Astrocyte (in vitro differentiated cells and primary cell): ENCODE data around the gene CFH. TPM values are rescaled to one million over a fixed set of nuclear protein-coding genes. Genes with fewer than 3 reads are reported as not detected.

ENCODE experiments used
- DNase-seq: peaks from one replicate; pipeline ENCODE4 v3.0.0-alpha.2; 2010; ENCODE audit warnings: low read depth
- FAIRE-seq: peaks from 2 replicates; lab custom pipeline; 2011; peaks lifted over from hg19 to GRCh38; lab: Jason Lieb, UNC
- H2AFZ ChIP-seq: 2 replicates; pipeline ENCODE4 v1.6.0; 2012; ENCODE audit warnings: low read depth, low read length, inconsistent platforms
- H3K27ac ChIP-seq: 2 replicates; pipeline ENCODE4 v1.5.1; 2011; ENCODE audit warnings: low read depth, low read length, inconsistent platforms
- H3K27me3 ChIP-seq: 2 replicates; pipeline ENCODE4 v1.6.0; 2011; ENCODE audit warnings: low read length, inconsistent platforms; ENCODE audit not compliant: insufficient read depth
- H3K36me3 ChIP-seq: 2 replicates; pipeline ENCODE4 v1.5.1; 2011; ENCODE audit warnings: low read length, inconsistent platforms; ENCODE audit not compliant: insufficient read depth
- H3K4me1 ChIP-seq: 2 replicates; pipeline ENCODE4 v1.5.1; 2011; ENCODE audit warnings: low read length, inconsistent platforms; ENCODE audit not compliant: insufficient read depth
- H3K4me2 ChIP-seq: 2 replicates; pipeline ENCODE4 v1.6.0; 2012; ENCODE audit warnings: low read length, inconsistent platforms
- H3K4me3 ChIP-seq: 2 replicates; pipeline ENCODE4 v1.5.1; 2011; ENCODE audit warnings: low read depth, mild to moderate bottlenecking, low read length, inconsistent platforms; ENCODE audit not compliant: insufficient read depth
- H3K79me2 ChIP-seq: 2 replicates; pipeline ENCODE4 v1.6.0; 2012; ENCODE audit warnings: mild to moderate bottlenecking, low read length, inconsistent platforms; ENCODE audit not compliant: insufficient read depth
- H3K9ac ChIP-seq: 2 replicates; pipeline ENCODE4 v1.6.0; 2012; ENCODE audit warnings: mild to moderate bottlenecking, low read length, inconsistent platforms
- H3K9me3 ChIP-seq: 2 replicates; pipeline ENCODE4 v1.5.1; 2012; ENCODE audit warnings: low read depth, mild to moderate bottlenecking, low read length, inconsistent platforms; ENCODE audit not compliant: insufficient read depth
- H4K20me1 ChIP-seq: 2 replicates; pipeline ENCODE4 v1.6.0; 2012; ENCODE audit warnings: low read length, inconsistent platforms; ENCODE audit not compliant: insufficient read depth
- H3K27ac Mint-ChIP-seq: one replicate; pipeline ENCODE4 v1.8.0; 2021; ENCODE audit warnings: mild to moderate bottlenecking, mixed read lengths; ENCODE audit not compliant: unreplicated experiment
- H3K27me3 Mint-ChIP-seq: one replicate; pipeline ENCODE4 v1.8.0; 2021; ENCODE audit warnings: low read depth, mixed read lengths; ENCODE audit not compliant: unreplicated experiment
- H3K36me3 Mint-ChIP-seq: one replicate; pipeline ENCODE4 v1.8.0; 2021; ENCODE audit warnings: low read depth, mixed read lengths; ENCODE audit not compliant: unreplicated experiment
- H3K4me1 Mint-ChIP-seq: one replicate; pipeline ENCODE4 v1.8.0; 2021; ENCODE audit warnings: low read depth, mixed read lengths; ENCODE audit not compliant: unreplicated experiment
- H3K4me3 Mint-ChIP-seq: one replicate; pipeline ENCODE4 v1.8.0; 2021; ENCODE audit warnings: mild to moderate bottlenecking, moderate library complexity, mixed read lengths; ENCODE audit not compliant: unreplicated experiment
- H3K9me3 Mint-ChIP-seq: one replicate; pipeline ENCODE4 v1.8.0; 2021; ENCODE audit warnings: mild to moderate bottlenecking, mixed read lengths; ENCODE audit not compliant: unreplicated experiment
- EZH2 ChIP-seq: IDR thresholded peaks from 2 replicates; pipeline ENCODE4 v1.6.1; 2012; ENCODE audit warnings: mild to moderate bottlenecking, low read length, inconsistent platforms; ENCODE audit not compliant: insufficient read depth
- total RNA-seq: library from RNA; stranded (reverse); gene quantifications from 2 replicates; pipeline ENCODE4 v1.2.1, GENCODE V29; 2021
- TF ChIP-seq, protein P1 (sequence below): IDR thresholded peaks from 2 replicates; pipeline ENCODE4 v1.5.1; 2011; ENCODE audit warnings: low read depth, mild to moderate bottlenecking, inconsistent platforms, low read length, moderate library complexity; ENCODE audit not compliant: insufficient read depth

Gene CFH
- total RNA-seq, 1 donor from 2014 or later: 15.8 TPM

DNA sequence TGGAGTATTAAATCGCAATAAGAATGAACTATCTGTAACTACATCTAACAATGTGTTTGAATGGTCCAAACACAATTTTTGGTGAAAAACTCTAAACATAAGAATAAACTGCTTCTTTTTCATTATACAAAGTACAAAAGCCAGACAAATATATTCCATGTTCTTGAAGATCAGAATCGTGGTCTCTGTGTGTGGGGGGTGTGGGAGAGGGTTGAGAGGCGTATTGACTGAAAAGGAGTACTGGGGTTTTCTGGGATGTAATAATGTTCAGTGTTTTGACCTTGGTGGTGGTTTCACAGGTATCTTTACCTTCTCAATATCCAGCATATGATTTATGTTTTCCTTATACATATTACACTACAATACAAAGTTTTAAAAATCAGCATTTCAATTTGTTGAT lies 764 bp upstream of the CFH start:
- Mint-ChIP-seq H3K27ac (no peak overlapping the region), H3K36me3 (no peaks in the 10 kb centered on the region), H3K4me3 (no peak overlapping the region), H3K4me1 (peaks cover 9% of the 10 kb centered on the region), H3K27me3 (no peaks in the 10 kb centered on the region), H3K9me3 (no peaks in the 10 kb centered on the region)
- Histone ChIP-seq H3K4me2 (peak overlapping the region; percentile 82), H3K36me3 (no peaks in the 10 kb centered on the region), H3K27me3 (no peaks in the 10 kb centered on the region), H4K20me1 (no peaks in the 10 kb centered on the region), H3K79me2 (peaks cover 14% of the 10 kb centered on the region), H3K4me1 (peaks cover 8% of the 10 kb centered on the region), H3K4me3 (no peak overlapping the region), H3K9me3 (no peaks in the 10 kb centered on the region), H3K9ac (no peak overlapping the region), H3K27ac (peak overlapping the region; percentile 45), H2AFZ (no peak overlapping the region)
- TF ChIP-seq, protein P1, sequence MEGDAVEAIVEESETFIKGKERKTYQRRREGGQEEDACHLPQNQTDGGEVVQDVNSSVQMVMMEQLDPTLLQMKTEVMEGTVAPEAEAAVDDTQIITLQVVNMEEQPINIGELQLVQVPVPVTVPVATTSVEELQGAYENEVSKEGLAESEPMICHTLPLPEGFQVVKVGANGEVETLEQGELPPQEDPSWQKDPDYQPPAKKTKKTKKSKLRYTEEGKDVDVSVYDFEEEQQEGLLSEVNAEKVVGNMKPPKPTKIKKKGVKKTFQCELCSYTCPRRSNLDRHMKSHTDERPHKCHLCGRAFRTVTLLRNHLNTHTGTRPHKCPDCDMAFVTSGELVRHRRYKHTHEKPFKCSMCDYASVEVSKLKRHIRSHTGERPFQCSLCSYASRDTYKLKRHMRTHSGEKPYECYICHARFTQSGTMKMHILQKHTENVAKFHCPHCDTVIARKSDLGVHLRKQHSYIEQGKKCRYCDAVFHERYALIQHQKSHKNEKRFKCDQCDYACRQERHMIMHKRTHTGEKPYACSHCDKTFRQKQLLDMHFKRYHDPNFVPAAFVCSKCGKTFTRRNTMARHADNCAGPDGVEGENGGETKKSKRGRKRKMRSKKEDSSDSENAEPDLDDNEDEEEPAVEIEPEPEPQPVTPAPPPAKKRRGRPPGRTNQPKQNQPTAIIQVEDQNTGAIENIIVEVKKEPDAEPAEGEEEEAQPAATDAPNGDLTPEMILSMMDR: no peak
- no peak for TF ChIP-seq EZH2
- DNase-seq: no peak
- no peak for FAIRE-seq

GRCh38 chr1:196654271-196654670 lies 2.4 kb downstream of the CFH start:
- peak overlapping the region; percentile 82 for H3K4me2 ChIP-seq
- FAIRE-seq: no peak

GRCh38 chr1:196655071-196655470 lies 3.2 kb downstream of the CFH start:
- Mint-ChIP-seq H3K9me3 (no peaks in the 10 kb centered on the region), H3K4me3 (no peak overlapping the region), H3K27me3 (no peaks in the 10 kb centered on the region), H3K4me1 (peaks cover 9% of the 10 kb centered on the region), H3K27ac (no peak overlapping the region), H3K36me3 (no peaks in the 10 kb centered on the region)
- no peak overlapping the region for H3K27ac ChIP-seq
- H3K9me3 ChIP-seq: no peaks in the 10 kb centered on the region
- TF ChIP-seq, protein P1: no peak
- no peak for TF ChIP-seq EZH2
- peaks cover 14% of the 10 kb centered on the region for H3K79me2 ChIP-seq
- DNase-seq: no peak
- no peak overlapping the region for H2AFZ ChIP-seq
- no peaks in the 10 kb centered on the region for H3K36me3 ChIP-seq
- no peaks in the 10 kb centered on the region for H4K20me1 ChIP-seq
- no peak for FAIRE-seq
- no peak overlapping the region for H3K4me2 ChIP-seq
- no peaks in the 10 kb centered on the region for H3K27me3 ChIP-seq
- peaks cover 8% of the 10 kb centered on the region for H3K4me1 ChIP-seq
- H3K9ac ChIP-seq: no peak overlapping the region
- H3K4me3 ChIP-seq: no peak overlapping the region

More at GRCh38 chr1:196654271-196654670, 2.4 kb downstream of the CFH start:
- H3K4me3 ChIP-seq: peak overlapping the region; percentile 22
- H3K27me3 ChIP-seq: no peaks in the 10 kb centered on the region
- H3K36me3 ChIP-seq: no peaks in the 10 kb centered on the region
- no peak overlapping the region for H3K9ac ChIP-seq
- peaks cover 9% of the 10 kb centered on the region for H3K4me1 Mint-ChIP-seq
- H3K27me3 Mint-ChIP-seq: no peaks in the 10 kb centered on the region
- no peaks in the 10 kb centered on the region for H3K36me3 Mint-ChIP-seq
- TF ChIP-seq EZH2: no peak
- TF ChIP-seq, protein P1: no peak
- H3K27ac Mint-ChIP-seq: no peak overlapping the region
- H4K20me1 ChIP-seq: no peaks in the 10 kb centered on the region
- no peak overlapping the region for H2AFZ ChIP-seq
- H3K9me3 Mint-ChIP-seq: no peaks in the 10 kb centered on the region
- peaks cover 14% of the 10 kb centered on the region for H3K79me2 ChIP-seq
- H3K27ac ChIP-seq: no peak overlapping the region
- H3K4me3 Mint-ChIP-seq: no peak overlapping the region
- no peaks in the 10 kb centered on the region for H3K9me3 ChIP-seq
- no peak for DNase-seq
- H3K4me1 ChIP-seq: peaks cover 8% of the 10 kb centered on the region
